Measurements from ENCODE around the gene SMCO1.
A peak's percentile ranks its signal among the peaks of the same experiment; 100 is the strongest.
"Not testable (repeated sequence)": the region's sequence is repeated elsewhere in the genome, so short reads cannot be mapped to it uniquely, and the experiment has no call there.

Gene SMCO1

GRCh38 chr3:196524527-196524926, 9.4 kb upstream of the SMCO1 start:
- Histone ChIP-seq H3K9ac (ENCODE audit: low read depth, low read length, poor library complexity, severe bottlenecking) (no peak overlapping the region), H2AFZ (ENCODE audit: low read length) (no peak overlapping the region), H4K20me1 (ENCODE audit: insufficient read depth, low read length, poor library complexity, severe bottlenecking) (no peaks in the 10 kb centered on the region), H3K9me2 (replicated peaks; ENCODE audit: low read depth, low read length) (no peaks in the 10 kb centered on the region), H3K36me3 (ENCODE audit: insufficient read depth, low read length) (no peaks in the 10 kb centered on the region), H3K79me2 (ENCODE audit: insufficient read depth, low read length) (no peaks in the 10 kb centered on the region), H3K4me2 (ENCODE audit: low read depth, low read length, poor library complexity, severe bottlenecking) (no peak overlapping the region), H3K4me1 (ENCODE audit: insufficient read depth, low read length, poor library complexity, severe bottlenecking) (peaks cover 7% of the 10 kb centered on the region), H3K9me3 (ENCODE audit: insufficient read depth, low read depth, low read length) (peaks cover 7% of the 10 kb centered on the region; the same call in 1 of the 2 replicates), H3K27me3 (ENCODE audit: insufficient read depth, low read length, poor library complexity, severe bottlenecking) (no peaks in the 10 kb centered on the region), H3K4me3 (ENCODE audit: low read length, poor library complexity, severe bottlenecking) (no peak overlapping the region), H3F3A (ENCODE audit: low read depth) (no peaks in the 10 kb centered on the region)
- TF ChIP-seq CTCF (conservative IDR thresholded peaks at IDR 0.05; ENCODE audit: low read length), result peak; percentile 67
- no peak for TF ChIP-seq EZH2phosphoT487 (IDR thresholded peaks at IDR 0.05; ENCODE audit: borderline replicate concordance)

- H3F3A ChIP-seq (ENCODE audit: low read depth), result no peaks in the 10 kb centered on the region
- H3K9me3 ChIP-seq (ENCODE audit: insufficient read depth, low read depth, low read length), result peaks cover 7% of the 10 kb centered on the region; the same call in 1 of the 2 replicates
- H3K27me3 ChIP-seq (ENCODE audit: insufficient read depth, low read length, poor library complexity, severe bottlenecking), result no peaks in the 10 kb centered on the region
- no peak overlapping the region for H3K4me3 ChIP-seq (ENCODE audit: low read length, poor library complexity, severe bottlenecking)
- no peaks in the 10 kb centered on the region for H3K9me2 ChIP-seq (replicated peaks; ENCODE audit: low read depth, low read length)
- TF ChIP-seq EZH2phosphoT487 (IDR thresholded peaks at IDR 0.05; ENCODE audit: borderline replicate concordance) (no peak), CTCF (conservative IDR thresholded peaks at IDR 0.05; ENCODE audit: low read length) (no peak)
- no peak overlapping the region for H3K9ac ChIP-seq (ENCODE audit: low read depth, low read length, poor library complexity, severe bottlenecking)
- no peaks in the 10 kb centered on the region for H4K20me1 ChIP-seq (ENCODE audit: insufficient read depth, low read length, poor library complexity, severe bottlenecking)
- H3K79me2 ChIP-seq (ENCODE audit: insufficient read depth, low read length), result no peaks in the 10 kb centered on the region; the same call in 1 of the 2 replicates
- H3K4me1 ChIP-seq (ENCODE audit: insufficient read depth, low read length, poor library complexity, severe bottlenecking), result peaks cover 4% of the 10 kb centered on the region
- no peaks in the 10 kb centered on the region for H3K36me3 ChIP-seq (ENCODE audit: insufficient read depth, low read length)
- H2AFZ ChIP-seq (ENCODE audit: low read length), result no peak overlapping the region
- H3K4me2 ChIP-seq (ENCODE audit: low read depth, low read length, poor library complexity, severe bottlenecking), result no peak overlapping the region
These were observed 8.7 kb upstream of the SMCO1 start for GRCh38 chr3:196523841-196524240.

- not testable (repeated sequence) for H3K9me2 ChIP-seq (replicated peaks; ENCODE audit: low read depth, low read length); H3K4me3 ChIP-seq (ENCODE audit: low read length, poor library complexity, severe bottlenecking); H3K27me3 ChIP-seq (ENCODE audit: insufficient read depth, low read length, poor library complexity, severe bottlenecking); H3F3A ChIP-seq (ENCODE audit: low read depth); H3K9me3 ChIP-seq (ENCODE audit: insufficient read depth, low read depth, low read length); H4K20me1 ChIP-seq (ENCODE audit: insufficient read depth, low read length, poor library complexity, severe bottlenecking); H3K79me2 ChIP-seq (ENCODE audit: insufficient read depth, low read length); H2AFZ ChIP-seq (ENCODE audit: low read length); H3K4me2 ChIP-seq (ENCODE audit: low read depth, low read length, poor library complexity, severe bottlenecking); H3K36me3 ChIP-seq (ENCODE audit: insufficient read depth, low read length); H3K9ac ChIP-seq (ENCODE audit: low read depth, low read length, poor library complexity, severe bottlenecking)
- H3K4me1 ChIP-seq (ENCODE audit: insufficient read depth, low read length, poor library complexity, severe bottlenecking), result peaks cover 13% of the 10 kb centered on the region
These were observed 6.1 kb upstream of the SMCO1 start for GRCh38 chr3:196521291-196521690.

- Histone ChIP-seq H3K9ac (ENCODE audit: low read depth, low read length, poor library complexity, severe bottlenecking) (no peak overlapping the region), H3F3A (ENCODE audit: low read depth) (no peaks in the 10 kb centered on the region), H3K9me3 (ENCODE audit: insufficient read depth, low read depth, low read length) (peaks cover 7% of the 10 kb centered on the region; the same call in 1 of the 2 replicates), H3K4me3 (ENCODE audit: low read length, poor library complexity, severe bottlenecking) (no peak overlapping the region), H3K36me3 (ENCODE audit: insufficient read depth, low read length) (no peaks in the 10 kb centered on the region), H3K4me2 (ENCODE audit: low read depth, low read length, poor library complexity, severe bottlenecking) (no peak overlapping the region), H3K9me2 (replicated peaks; ENCODE audit: low read depth, low read length) (no peaks in the 10 kb centered on the region), H3K79me2 (ENCODE audit: insufficient read depth, low read length) (peaks cover 23% of the 10 kb centered on the region), H4K20me1 (ENCODE audit: insufficient read depth, low read length, poor library complexity, severe bottlenecking) (no peaks in the 10 kb centered on the region), H3K27me3 (ENCODE audit: insufficient read depth, low read length, poor library complexity, severe bottlenecking) (no peaks in the 10 kb centered on the region), H2AFZ (ENCODE audit: low read length) (no peak overlapping the region), H3K4me1 (ENCODE audit: insufficient read depth, low read length, poor library complexity, severe bottlenecking) (peaks cover 25% of the 10 kb centered on the region)
- TF ChIP-seq CTCF (conservative IDR thresholded peaks at IDR 0.05; ENCODE audit: low read length) (no peak), EZH2phosphoT487 (IDR thresholded peaks at IDR 0.05; ENCODE audit: borderline replicate concordance) (no peak)
These were observed 4.6 kb upstream of the SMCO1 start for GRCh38 chr3:196519718-196520082.
